ENCODE measurements around the gene CNTNAP5. TPM values are rescaled to one million over a fixed set of nuclear protein-coding genes. Genes with fewer than 3 reads are reported as not detected.
A peak's percentile ranks its signal among the peaks of the same experiment; 100 is the strongest.

The CNTNAP5 gene
- total RNA-seq, 1 experiment from 2014 or later = 0.48 TPM

DNA sequence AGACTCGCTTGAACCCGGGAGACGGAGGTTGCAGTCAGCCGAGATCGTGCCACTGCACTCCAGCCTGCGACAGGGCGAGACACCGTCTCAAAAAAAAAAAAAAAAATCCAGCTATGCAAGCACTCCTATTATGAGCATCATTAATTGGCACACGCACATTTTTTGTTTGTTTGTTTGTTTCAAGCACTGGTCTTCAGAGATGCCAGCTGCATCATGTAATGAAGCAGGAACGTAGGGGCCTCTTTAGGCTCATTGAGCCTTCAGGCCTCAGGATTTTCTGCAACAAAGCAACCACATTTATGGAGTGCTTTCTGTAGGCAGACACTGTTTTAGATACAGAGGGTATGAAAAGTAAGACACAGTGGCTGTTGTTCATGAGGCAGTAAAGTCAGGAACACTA, 585.8 kb downstream of the CNTNAP5 start:
- H3K4ac ChIP-seq (ENCODE audit: low read depth, low read length) = no peak overlapping the region
- H3K14ac ChIP-seq (ENCODE audit: insufficient read depth, low read length) = no peak overlapping the region
- H3K27ac ChIP-seq (ENCODE audit: insufficient read length, low read depth, low read length) = no peak overlapping the region
- no peak overlapping the region for H3K9ac ChIP-seq (ENCODE audit: extremely low read depth, insufficient read length, low read length)
- no peaks in the 10 kb centered on the region; the same call in 1 of the 2 replicates for H3K27me3 Mint-ChIP-seq (ENCODE audit: low read depth)
- no peak overlapping the region for H3K23ac ChIP-seq (ENCODE audit: insufficient read length, low read depth, low read length)
- H3K4me1 ChIP-seq (ENCODE audit: insufficient read depth, low read length) = peaks cover 5% of the 10 kb centered on the region; the same call in 1 of the 2 replicates
- peaks cover 23 to 27% of the 10 kb centered on the region in 2 experiments for H3K4me1 Mint-ChIP-seq
- H3K56ac ChIP-seq (ENCODE audit: insufficient read length, low read depth, low read length) = no peak overlapping the region
- H2AK5ac ChIP-seq (ENCODE audit: insufficient read length, low read length) = no peak overlapping the region
- TF ChIP-seq, protein P1, sequence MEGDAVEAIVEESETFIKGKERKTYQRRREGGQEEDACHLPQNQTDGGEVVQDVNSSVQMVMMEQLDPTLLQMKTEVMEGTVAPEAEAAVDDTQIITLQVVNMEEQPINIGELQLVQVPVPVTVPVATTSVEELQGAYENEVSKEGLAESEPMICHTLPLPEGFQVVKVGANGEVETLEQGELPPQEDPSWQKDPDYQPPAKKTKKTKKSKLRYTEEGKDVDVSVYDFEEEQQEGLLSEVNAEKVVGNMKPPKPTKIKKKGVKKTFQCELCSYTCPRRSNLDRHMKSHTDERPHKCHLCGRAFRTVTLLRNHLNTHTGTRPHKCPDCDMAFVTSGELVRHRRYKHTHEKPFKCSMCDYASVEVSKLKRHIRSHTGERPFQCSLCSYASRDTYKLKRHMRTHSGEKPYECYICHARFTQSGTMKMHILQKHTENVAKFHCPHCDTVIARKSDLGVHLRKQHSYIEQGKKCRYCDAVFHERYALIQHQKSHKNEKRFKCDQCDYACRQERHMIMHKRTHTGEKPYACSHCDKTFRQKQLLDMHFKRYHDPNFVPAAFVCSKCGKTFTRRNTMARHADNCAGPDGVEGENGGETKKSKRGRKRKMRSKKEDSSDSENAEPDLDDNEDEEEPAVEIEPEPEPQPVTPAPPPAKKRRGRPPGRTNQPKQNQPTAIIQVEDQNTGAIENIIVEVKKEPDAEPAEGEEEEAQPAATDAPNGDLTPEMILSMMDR (conservative IDR thresholded peaks at IDR 0.05) = no peak
- no peak overlapping the region for H4K8ac ChIP-seq (replicated peaks; ENCODE audit: insufficient read length, low read depth, low read length)
- no peak overlapping the region for H2BK15ac ChIP-seq (ENCODE audit: low read depth, low read length)
- 0 out of 7 replicates have a peak overlapping the region, but pooled peaks of 1 of the 3 experiments have one; percentile 35 for H3K27ac Mint-ChIP-seq
- H3K9me3 Mint-ChIP-seq = no peaks in the 10 kb centered on the region
- H3K9me3 ChIP-seq (ENCODE audit: control insufficient read depth, low read depth, low read length) = no peaks in the 10 kb centered on the region
- no peaks in the 10 kb centered on the region for H3K79me1 ChIP-seq (ENCODE audit: insufficient read depth, low read depth, low read length, poor library complexity, severe bottlenecking)
- H4K5ac ChIP-seq (ENCODE audit: insufficient read length, low read depth, low read length) = no peak overlapping the region
- H2BK12ac ChIP-seq (ENCODE audit: insufficient read length, low read depth, low read length) = no peak overlapping the region
- no peak overlapping the region for H2AFZ ChIP-seq (ENCODE audit: low read length)
- H4K20me1 ChIP-seq (ENCODE audit: control insufficient read depth, insufficient read depth, insufficient read length) = no peaks in the 10 kb centered on the region
- no CpG with 5 or more reads among the region's 10 CpGs for WGBS (ENCODE audit: extremely low coverage, insufficient read length, low lambda C conversion rate)
- H3K27me3 ChIP-seq (ENCODE audit: insufficient read depth, low read length) = no peaks in the 10 kb centered on the region
- no peaks in the 10 kb centered on the region for H3K23me2 ChIP-seq (ENCODE audit: insufficient read length, low read depth, low read length, poor library complexity, severe bottlenecking)
- H3K18ac ChIP-seq (ENCODE audit: insufficient read length, low read depth, low read length) = no peak overlapping the region
- H3K4me2 ChIP-seq (ENCODE audit: insufficient read depth, insufficient read length, low read length) = no peak overlapping the region
- DNase-seq = no peak
- no peak overlapping the region for H2BK120ac ChIP-seq (ENCODE audit: low read depth, low read length, poor library complexity, severe bottlenecking)
- H4K91ac ChIP-seq (ENCODE audit: insufficient read length, low read depth, low read length) = no peak overlapping the region
- H3K4me3 Mint-ChIP-seq = no peak overlapping the region
- H3T11ph ChIP-seq (ENCODE audit: low read length) = no peak overlapping the region
- no peaks in the 10 kb centered on the region for H3K79me2 ChIP-seq (ENCODE audit: insufficient read depth, low read length)
- H2BK5ac ChIP-seq (ENCODE audit: insufficient read length, low read length) = no peak overlapping the region
- no peaks in the 10 kb centered on the region for H3K36me3 Mint-ChIP-seq (ENCODE audit: insufficient read depth in 1 of 3, low read depth in 3 of 3)
- H2BK20ac ChIP-seq (ENCODE audit: low read depth, low read length, poor library complexity, severe bottlenecking) = no peak overlapping the region
